Prostate gland (tissue), 2 donors: Measurements from ENCODE around the gene CEP152.

Experiments
- POLR2A ChIP-seq: fragments of 450-650 bp; IDR thresholded peaks from one replicate; pipeline ENCODE4 v1.6.1; 2016; ENCODE audit warnings: antibody characterized with exemption, mild to moderate bottlenecking
- TF ChIP-seq, protein P1 (sequence below), 4 experiments: fragments of 200-600 bp in 2 of 4; fragments of 450-650 bp in 2 of 4; sonication (generic) in 2 of 4; IDR thresholded peaks; 1 replicate in 3 of 4; 2 replicates in 1 of 4; pipeline ENCODE4 v1.5.1; 2016 to 2019; ENCODE audit warnings: antibody characterized with exemption in 4 of 4, mild to moderate bottlenecking in 2 of 4, moderate library complexity in 2 of 4

DNA sequence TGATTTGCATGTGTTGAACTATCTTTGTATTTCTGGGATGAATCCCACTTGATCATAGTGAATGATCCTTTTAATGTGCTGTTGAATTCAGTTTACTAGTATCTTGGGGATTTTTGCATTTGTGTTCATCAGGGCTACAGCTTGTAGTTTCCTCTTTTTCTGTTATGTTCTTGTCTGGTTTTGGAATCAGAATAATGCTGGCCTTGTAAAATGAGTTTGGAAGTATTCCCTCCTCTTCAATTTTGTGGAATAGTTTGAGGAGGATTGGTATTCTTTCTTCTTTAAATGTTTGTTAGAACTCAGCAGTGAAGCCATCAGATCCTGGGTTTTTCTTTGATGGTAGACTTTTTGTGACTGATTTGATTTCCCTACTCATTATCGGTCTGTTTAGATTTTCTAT is 102.2 kb downstream of the CEP152 start:
- TF ChIP-seq, protein P1, sequence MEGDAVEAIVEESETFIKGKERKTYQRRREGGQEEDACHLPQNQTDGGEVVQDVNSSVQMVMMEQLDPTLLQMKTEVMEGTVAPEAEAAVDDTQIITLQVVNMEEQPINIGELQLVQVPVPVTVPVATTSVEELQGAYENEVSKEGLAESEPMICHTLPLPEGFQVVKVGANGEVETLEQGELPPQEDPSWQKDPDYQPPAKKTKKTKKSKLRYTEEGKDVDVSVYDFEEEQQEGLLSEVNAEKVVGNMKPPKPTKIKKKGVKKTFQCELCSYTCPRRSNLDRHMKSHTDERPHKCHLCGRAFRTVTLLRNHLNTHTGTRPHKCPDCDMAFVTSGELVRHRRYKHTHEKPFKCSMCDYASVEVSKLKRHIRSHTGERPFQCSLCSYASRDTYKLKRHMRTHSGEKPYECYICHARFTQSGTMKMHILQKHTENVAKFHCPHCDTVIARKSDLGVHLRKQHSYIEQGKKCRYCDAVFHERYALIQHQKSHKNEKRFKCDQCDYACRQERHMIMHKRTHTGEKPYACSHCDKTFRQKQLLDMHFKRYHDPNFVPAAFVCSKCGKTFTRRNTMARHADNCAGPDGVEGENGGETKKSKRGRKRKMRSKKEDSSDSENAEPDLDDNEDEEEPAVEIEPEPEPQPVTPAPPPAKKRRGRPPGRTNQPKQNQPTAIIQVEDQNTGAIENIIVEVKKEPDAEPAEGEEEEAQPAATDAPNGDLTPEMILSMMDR (IDR thresholded peaks at IDR 0.05): no peak
- TF ChIP-seq POLR2A: no peak
